DOHH2 (cell line): ENCODE results near the gene PGA4.
"Not testable (repeated sequence)": the region's sequence is repeated elsewhere in the genome, so short reads cannot be mapped to it uniquely, and the experiment has no call there.

Source experiments
- EZH2phosphoT487 ChIP-seq: fragments of 200-600 bp; sonication (generic); IDR thresholded peaks from 2 replicates; pipeline ENCODE4 v1.6.1; 2017; ENCODE audit warnings: borderline replicate concordance, mild to moderate bottlenecking, antibody characterized with exemption, low read length, moderate library complexity, mixed read lengths
- TF ChIP-seq, protein P1 (sequence below): fragments of 200-600 bp; sonication (generic); IDR thresholded peaks from one replicate; pipeline ENCODE4 v1.5.1; 2014; ENCODE audit warnings: antibody characterized with exemption, mild to moderate bottlenecking, low read depth, low read length; ENCODE audit not compliant: poor library complexity, severe bottlenecking

DNA sequence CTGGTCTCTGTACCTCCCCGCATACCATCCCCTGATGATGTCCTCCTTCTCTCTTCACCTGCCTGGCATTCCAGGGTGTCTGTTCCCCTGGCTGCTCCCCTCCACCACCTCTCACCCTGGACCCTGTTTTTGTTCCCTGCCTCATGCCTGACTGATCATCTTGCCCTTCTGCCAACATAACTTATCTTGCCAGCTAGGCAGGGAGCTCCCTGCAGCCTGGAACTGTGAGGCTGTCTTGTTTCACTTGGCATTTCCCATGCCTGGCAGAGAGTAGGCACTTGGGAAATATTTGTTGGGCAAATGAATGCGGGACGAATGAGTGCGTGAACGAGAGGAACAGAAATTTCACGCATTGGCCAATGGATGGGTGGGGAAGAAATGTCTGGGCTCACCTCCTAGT, 7.3 kb downstream of the PGA4 start:
- TF ChIP-seq, protein P1, sequence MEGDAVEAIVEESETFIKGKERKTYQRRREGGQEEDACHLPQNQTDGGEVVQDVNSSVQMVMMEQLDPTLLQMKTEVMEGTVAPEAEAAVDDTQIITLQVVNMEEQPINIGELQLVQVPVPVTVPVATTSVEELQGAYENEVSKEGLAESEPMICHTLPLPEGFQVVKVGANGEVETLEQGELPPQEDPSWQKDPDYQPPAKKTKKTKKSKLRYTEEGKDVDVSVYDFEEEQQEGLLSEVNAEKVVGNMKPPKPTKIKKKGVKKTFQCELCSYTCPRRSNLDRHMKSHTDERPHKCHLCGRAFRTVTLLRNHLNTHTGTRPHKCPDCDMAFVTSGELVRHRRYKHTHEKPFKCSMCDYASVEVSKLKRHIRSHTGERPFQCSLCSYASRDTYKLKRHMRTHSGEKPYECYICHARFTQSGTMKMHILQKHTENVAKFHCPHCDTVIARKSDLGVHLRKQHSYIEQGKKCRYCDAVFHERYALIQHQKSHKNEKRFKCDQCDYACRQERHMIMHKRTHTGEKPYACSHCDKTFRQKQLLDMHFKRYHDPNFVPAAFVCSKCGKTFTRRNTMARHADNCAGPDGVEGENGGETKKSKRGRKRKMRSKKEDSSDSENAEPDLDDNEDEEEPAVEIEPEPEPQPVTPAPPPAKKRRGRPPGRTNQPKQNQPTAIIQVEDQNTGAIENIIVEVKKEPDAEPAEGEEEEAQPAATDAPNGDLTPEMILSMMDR, result not testable (repeated sequence)
- not testable (repeated sequence) for TF ChIP-seq EZH2phosphoT487
